ENCODE data around the gene RANBP3.

- TF ChIP-seq CTCF (IDR thresholded peaks at IDR 0.05) (no peak), POLR2AphosphoS5 (IDR thresholded peaks at IDR 0.05) (no peak), POLR2A (IDR thresholded peaks at IDR 0.05) (no peak)
Measured at GRCh38 chr19:5867201-5868136, 110.5 kb downstream of the RANBP3 start.
